H1 (cell line): ENCODE data around the gene CDKN2B-AS1. TPM values are rescaled to one million over a fixed set of nuclear protein-coding genes. Genes with fewer than 3 reads are reported as not detected.

Source experiments
- CTCF ChIA-PET: fragments of 300-600 bp; sonication (Branson Sonifier 250); formaldehyde crosslinking; loops from one replicate; lab custom pipeline; 2021; ENCODE audit not compliant: partially characterized antibody; lab: Charles Lee
- POLR2A ChIA-PET: fragments of 300-600 bp; sonication (Branson Sonifier 250); formaldehyde crosslinking; loops from one replicate; lab custom pipeline; 2021; ENCODE audit warnings: inconsistent platforms; ENCODE audit not compliant: partially characterized antibody; lab: Charles Lee
- DNase-seq, 2 experiments: peaks; one replicate each; pipeline versions ENCODE4 v3.0.0 to v3.0.0-alpha.2; 2010 to 2022; ENCODE audit warnings: low spot score in 2 of 2, low read depth in 1 of 2, mixed read lengths in 1 of 2
- FAIRE-seq: peaks from 2 replicates; lab custom pipeline; 2011; peaks lifted over from hg19 to GRCh38; lab: Jason Lieb, UNC
- H2AFZ ChIP-seq: 2 replicates; pipeline ENCODE4 v1.8.1; 2012; ENCODE audit warnings: low read length, inconsistent platforms
- H2AK5ac ChIP-seq: 2 replicates; pipeline ENCODE4 v1.6.1; 2013; ENCODE audit warnings: low read depth, low read length
- H2BK120ac ChIP-seq: replicated peaks from 2 replicates; pipeline ENCODE3; 2013; ENCODE audit warnings: low read depth, low read length, inconsistent platforms
- H2BK12ac ChIP-seq: 2 replicates; pipeline ENCODE4 v1.6.1; 2013; ENCODE audit warnings: low read depth, low read length
- H2BK15ac ChIP-seq: 2 replicates; pipeline ENCODE4 v1.6.1; 2013; ENCODE audit warnings: low read length
- H2BK20ac ChIP-seq: 2 replicates; pipeline ENCODE4 v1.6.1; 2013; ENCODE audit warnings: low read length
- H2BK5ac ChIP-seq: 2 replicates; pipeline ENCODE4 v1.6.1; 2013; ENCODE audit warnings: low read depth, low read length
- H3K14ac ChIP-seq: 2 replicates; pipeline ENCODE4 v1.6.1; 2013; ENCODE audit warnings: inconsistent platforms; ENCODE audit not compliant: insufficient read length
- H3K18ac ChIP-seq: 2 replicates; pipeline ENCODE4 v1.6.1; 2013; ENCODE audit warnings: low read length; ENCODE audit errors: extremely low read depth
- H3K23ac ChIP-seq: 2 replicates; pipeline ENCODE4 v1.6.1; 2013; ENCODE audit warnings: inconsistent platforms; ENCODE audit not compliant: insufficient read length
- H3K23me2 ChIP-seq: 2 replicates; pipeline ENCODE4 v1.6.1; 2013; ENCODE audit warnings: low read depth, low read length
- H3K27ac ChIP-seq: 2 replicates; pipeline ENCODE4 v1.6.1; 2011; ENCODE audit warnings: low read depth, low read length, inconsistent platforms
- H3K27me3 ChIP-seq, 4 experiments: replicated peaks in 1 of 4; 1 replicate in 1 of 4; 2 replicates in 3 of 4; pipeline versions ENCODE4 v1.6.1 to v1.8.1; 2011 to 2013; ENCODE audit warnings: low read length in 3 of 4, mild to moderate bottlenecking in 3 of 4, inconsistent platforms in 2 of 4, mixed read lengths in 2 of 4, moderate library complexity in 1 of 4; ENCODE audit not compliant: control insufficient read depth in 3 of 4, insufficient read depth in 3 of 4; ENCODE audit errors: extremely low read depth in 1 of 4
- H3K36me3 ChIP-seq, 4 experiments: 2 replicates each; pipeline versions ENCODE4 v1.6.1 to v1.8.1; 2011 to 2013; ENCODE audit warnings: mild to moderate bottlenecking in 4 of 4, low read length in 3 of 4, moderate library complexity in 2 of 4, control low read depth in 1 of 4, inconsistent platforms in 1 of 4; ENCODE audit not compliant: insufficient read depth in 4 of 4, control insufficient read depth in 2 of 4
- H3K4ac ChIP-seq: replicated peaks from 2 replicates; pipeline ENCODE3; 2013; ENCODE audit warnings: low read length, low read depth, mixed read lengths, inconsistent platforms; ENCODE audit not compliant: insufficient read length
- H3K4me1 ChIP-seq, 4 experiments: replicated peaks in 1 of 4; 1 replicate in 1 of 4; 2 replicates in 3 of 4; pipeline versions ENCODE4 v1.6.1 to v1.8.1; 2011 to 2013; ENCODE audit warnings: low read length in 3 of 4, inconsistent platforms in 2 of 4, mixed read lengths in 1 of 4; ENCODE audit not compliant: insufficient read depth in 4 of 4, control insufficient read depth in 3 of 4
- H3K4me2 ChIP-seq, 2 experiments: 2 replicates each; pipeline versions ENCODE4 v1.6.1 to v1.8.1; 2011 to 2013; ENCODE audit warnings: low read depth in 2 of 2, low read length in 2 of 2, control low read depth in 1 of 2, inconsistent platforms in 1 of 2, mild to moderate bottlenecking in 1 of 2; ENCODE audit not compliant: insufficient read depth in 1 of 2
- H3K4me3 ChIP-seq, 4 experiments: fragments of 200-600, 300-600 bp in 1 of 4; sonication (generic), shearing (Covaris generic), sonication (Bioruptor Twin) in 1 of 4; 2 replicates each; pipeline versions ENCODE4 v1.5.1 to v1.8.1; 2011 to 2016; ENCODE audit warnings: low read length in 4 of 4, low read depth in 3 of 4, control low read depth in 2 of 4, inconsistent platforms in 2 of 4, mild to moderate bottlenecking in 2 of 4, mixed read lengths in 1 of 4, moderate library complexity in 1 of 4; ENCODE audit not compliant: insufficient read depth in 2 of 4; ENCODE audit errors: extremely low read depth in 1 of 4
- H3K56ac ChIP-seq: replicated peaks from 2 replicates; pipeline ENCODE3; 2013; ENCODE audit warnings: low read depth, mild to moderate bottlenecking, mixed read lengths, low read length, inconsistent platforms; ENCODE audit not compliant: insufficient read length
- H3K79me1 ChIP-seq: 2 replicates; pipeline ENCODE4 v1.6.1; 2013; ENCODE audit warnings: low read depth, low read length, control low read depth
- H3K79me2 ChIP-seq, 2 experiments: 2 replicates each; pipeline versions ENCODE4 v1.6.1 to v1.8.1; 2012 to 2013; ENCODE audit warnings: low read length in 2 of 2, mild to moderate bottlenecking in 2 of 2, inconsistent platforms in 1 of 2; ENCODE audit not compliant: insufficient read depth in 2 of 2, control insufficient read depth in 1 of 2
- H3K9ac ChIP-seq, 4 experiments: replicated peaks in 1 of 4; 1 replicate in 1 of 4; 2 replicates in 3 of 4; pipeline versions ENCODE4 v1.6.1 to v1.8.1; 2011 to 2013; ENCODE audit warnings: low read depth in 3 of 4, low read length in 3 of 4, control low read depth in 2 of 4, mild to moderate bottlenecking in 2 of 4, moderate library complexity in 2 of 4, inconsistent platforms in 1 of 4; ENCODE audit errors: extremely low read depth in 1 of 4
- H3K9me3 ChIP-seq, 2 experiments: 2 replicates each; pipeline versions ENCODE4 v1.6.1 to v1.8.1; 2012 to 2013; ENCODE audit warnings: mild to moderate bottlenecking in 2 of 2, moderate library complexity in 2 of 2, control low read depth in 1 of 2, inconsistent platforms in 1 of 2, low read depth in 1 of 2, low read length in 1 of 2, mixed read lengths in 1 of 2; ENCODE audit not compliant: insufficient read depth in 2 of 2
- H4K20me1 ChIP-seq, 2 experiments: replicated peaks in 1 of 2; 2 replicates each; pipeline versions ENCODE3 to v1.8.1; 2011 to 2013; ENCODE audit warnings: inconsistent platforms in 2 of 2, low read length in 2 of 2, mild to moderate bottlenecking in 1 of 2; ENCODE audit not compliant: insufficient read depth in 2 of 2, control insufficient read depth in 1 of 2
- H4K5ac ChIP-seq: 2 replicates; pipeline ENCODE4 v1.6.1; 2013; ENCODE audit warnings: low read length, low read depth, mixed read lengths, inconsistent platforms; ENCODE audit not compliant: insufficient read length
- H4K8ac ChIP-seq: 2 replicates; pipeline ENCODE4 v1.8.0; 2013; ENCODE audit warnings: mild to moderate bottlenecking, moderate library complexity, low read length, inconsistent platforms; ENCODE audit not compliant: insufficient read depth; ENCODE audit errors: extremely low read depth
- H4K91ac ChIP-seq: replicated peaks from 2 replicates; pipeline ENCODE3; 2013; ENCODE audit warnings: low read length, mixed read lengths, inconsistent platforms; ENCODE audit not compliant: insufficient read length
- ASH2L ChIP-seq: fragments of 200-600, 300-600 bp; sonication (generic); IDR thresholded peaks from one replicate; pipeline ENCODE4 v1.7.1; 2017; ENCODE audit warnings: low read length
- BACH1 ChIP-seq: IDR thresholded peaks from 2 replicates; pipeline ENCODE4 v1.6.1; 2012; ENCODE audit warnings: low read length, improper control_type of control experiment
- BCL11A ChIP-seq, 2 experiments: IDR thresholded peaks; one replicate each; pipeline ENCODE4 v1.6.1; 2011; ENCODE audit warnings: low read depth in 2 of 2, low read length in 2 of 2, mild to moderate bottlenecking in 2 of 2
- CEBPB ChIP-seq: IDR thresholded peaks from 2 replicates; pipeline ENCODE4 v1.6.1; 2012; ENCODE audit warnings: low read depth, low read length
- CHD2 ChIP-seq: IDR thresholded peaks from 2 replicates; pipeline ENCODE4 v1.6.1; 2012; ENCODE audit warnings: low read length, improper control_type of control experiment
- HDAC2 ChIP-seq, 2 experiments: fragments of 300-600 bp in 1 of 2; sonication (generic) in 1 of 2; IDR thresholded peaks; 2 replicates each; pipeline ENCODE4 v1.6.1; 2011 to 2012; ENCODE audit warnings: low read depth in 2 of 2, low read length in 2 of 2, mild to moderate bottlenecking in 2 of 2, moderate library complexity in 2 of 2, borderline replicate concordance in 1 of 2, inconsistent platforms in 1 of 2
- MAFK ChIP-seq: IDR thresholded peaks from 2 replicates; pipeline ENCODE4 v1.6.1; 2012; ENCODE audit warnings: low read depth, mild to moderate bottlenecking, improper control_type of control experiment, low read length
- NANOG ChIP-seq: IDR thresholded peaks from 2 replicates; pipeline ENCODE4 v1.6.1; 2011; ENCODE audit warnings: low read length, low read depth, mild to moderate bottlenecking, inconsistent platforms; ENCODE audit not compliant: insufficient read depth, poor library complexity, severe bottlenecking
- NRF1 ChIP-seq: IDR thresholded peaks from 2 replicates; pipeline ENCODE4 v1.6.1; 2011; ENCODE audit warnings: mild to moderate bottlenecking, low read depth, low read length, improper control_type of control experiment
- POU5F1 ChIP-seq: IDR thresholded peaks from 2 replicates; pipeline ENCODE4 v1.6.1; 2011; ENCODE audit warnings: low read depth, mild to moderate bottlenecking, low read length, moderate library complexity
- SP4 ChIP-seq: IDR thresholded peaks from 2 replicates; pipeline ENCODE4 v1.6.1; 2012; ENCODE audit warnings: low read length, inconsistent platforms
- SUZ12 ChIP-seq: fragments of 200-600 bp; sonication (generic); IDR thresholded peaks from 2 replicates; pipeline ENCODE4 v1.6.1; 2012; ENCODE audit warnings: mild to moderate bottlenecking, inconsistent platforms, low read length, moderate library complexity, mixed read lengths
- WGBS, 2 experiments: shearing (Covaris generic) in 1 of 2; methylation state at CpG; one replicate each; pipeline versions ENCODE4 v1.1.6 to v1.1.7; 2013 to 2015; ENCODE audit warnings: low lambda C conversion rate in 2 of 2, mixed read lengths in 2 of 2, inconsistent platforms in 1 of 2, low coverage in 1 of 2, missing lambda C conversion rate in 1 of 2; ENCODE audit not compliant: insufficient replicate concordance in 2 of 2, insufficient coverage in 1 of 2, insufficient read length in 1 of 2; ENCODE audit errors: extremely low coverage in 1 of 2, missing lambda C conversion rate in 1 of 2; 5-methylcytosine and 5-hydroxymethylcytosine counted together
- polyA plus RNA-seq, 7 experiments: library from polyadenylated mRNA; depleted of rRNA in 3 of 7; stranded (reverse) in 5 of 7; unstranded in 2 of 7; fragments of >200 nt in 5 of 7; fragments of 200-250 nt in 2 of 7; gene quantifications; 1 replicate in 5 of 7; 2 replicates in 1 of 7; 4 replicates in 1 of 7; pipeline versions ENCODE4 v1.2.1 to v1.2.3, GENCODE V29; 2011 to 2013; ENCODE audit warnings: missing spikeins in 2 of 7, mixed read lengths in 2 of 7
- total RNA-seq: library from RNA; stranded (reverse); fragmentation: NEBNext Ultra II Directional; extraction: Animal tissue kit (Norgen Biotek cat#: 25700); gene quantifications from 2 replicates; pipeline ENCODE4 v1.2.1, GENCODE V29; 2021
- TF ChIP-seq, protein P1 (sequence below): IDR thresholded peaks from 2 replicates; pipeline ENCODE4 v1.6.1; 2011; ENCODE audit warnings: low read length, improper control_type of control experiment

Gene CDKN2B-AS1
- total and polyA plus RNA-seq, 2 of the 8 experiments (the other 6 are each of a cell fraction or from before 2014, with no cell fraction given): not detected

DNA sequence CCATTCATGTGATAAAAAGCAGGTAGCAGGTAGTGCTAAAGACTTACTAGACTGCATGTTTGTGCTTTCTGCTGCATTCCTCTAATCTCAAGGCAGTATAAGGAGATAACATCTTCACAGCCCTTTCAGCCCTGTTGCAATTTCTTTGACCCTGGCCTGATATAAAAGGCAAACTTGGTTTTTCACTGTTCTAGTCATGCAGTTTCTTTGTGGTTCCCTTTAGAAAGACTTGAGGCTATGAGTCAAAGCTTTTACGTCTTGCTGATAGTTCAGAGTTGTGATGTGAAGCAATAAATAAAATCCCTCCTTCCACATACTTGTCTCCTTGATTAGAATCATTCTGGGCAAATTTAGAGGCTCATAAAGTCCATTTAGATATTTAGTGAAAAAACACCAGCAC lies 103.1 kb downstream of the CDKN2B-AS1 start:
- H3K23ac ChIP-seq: no peak overlapping the region
- POLR2A ChIA-PET: interaction anchor here (0.6 kb wide), 1 partner anchor 298 kb away, joined by 3 read pairs; no protein-coding TSS in a partner anchor
- no peaks in the 10 kb centered on the region for H3K9me3 ChIP-seq
- H2BK5ac ChIP-seq: no peak overlapping the region
- H2AFZ ChIP-seq: peak overlapping the region; percentile 2; the same call in 1 of the 2 replicates
- H4K91ac ChIP-seq: no peak overlapping the region
- no peak overlapping the region for H2AK5ac ChIP-seq
- no peak overlapping the region for H2BK120ac ChIP-seq
- H3K9ac ChIP-seq: no peak overlapping the region
- no peaks in the 10 kb centered on the region for H3K23me2 ChIP-seq
- 94% methylated on average over 1 of the region's 1 CpG; no CpG with 5 or more reads in 1 of the 2 experiments for WGBS, 2 experiments
- H2BK12ac ChIP-seq: no peak overlapping the region
- H4K5ac ChIP-seq: no peak overlapping the region
- H3K14ac ChIP-seq: no peak overlapping the region
- CTCF ChIA-PET: interaction anchor here (1.2 kb wide), 1 partner anchor 284 kb away, joined by 3 read pairs; no protein-coding TSS in a partner anchor
- no peak overlapping the region for H2BK20ac ChIP-seq
- H3K79me2 ChIP-seq: no peaks in the 10 kb centered on the region
- no peak overlapping the region for H3K27ac ChIP-seq
- H3K4me1 ChIP-seq: peaks cover 0 to 6% (median 0%) of the 10 kb centered on the region in 4 experiments; a peak in 4 of 7 replicates
- H3K36me3 ChIP-seq: no peaks in the 10 kb centered on the region
- no peak overlapping the region for H3K18ac ChIP-seq
- FAIRE-seq (no peak), DNase-seq (no peak)
- H4K20me1 ChIP-seq: no peaks in the 10 kb centered on the region
- H3K4me3 ChIP-seq: no peak overlapping the region
- H3K4me2 ChIP-seq: no peak overlapping the region
- H3K4ac ChIP-seq: no peak overlapping the region
- H3K56ac ChIP-seq: no peak overlapping the region
- H3K79me1 ChIP-seq: no peaks in the 10 kb centered on the region
- 0 out of 2 replicates have a peak overlapping the region, but pooled peaks have one; percentile 23 for H2BK15ac ChIP-seq
- no peak overlapping the region for H4K8ac ChIP-seq
- H3K27me3 ChIP-seq: no peaks in the 10 kb centered on the region
- TF ChIP-seq NANOG (no peak), SUZ12 (no peak), ASH2L (no peak), MAFK (no peak), CEBPB (no peak), POU5F1 (no peak), NRF1 (no peak), CHD2 (no peak), SP4 (no peak), HDAC2 (IDR thresholded peaks at IDR 0.05; ENCODE audit: borderline replicate concordance in 1 of 2, low read depth in 2 of 2, low read length in 2 of 2) (no peak), BCL11A (IDR thresholded peaks at IDR 0.05; ENCODE audit: low read depth in 2 of 2, low read length in 2 of 2) (no peak), BACH1 (no peak)
- TF ChIP-seq, protein P1, sequence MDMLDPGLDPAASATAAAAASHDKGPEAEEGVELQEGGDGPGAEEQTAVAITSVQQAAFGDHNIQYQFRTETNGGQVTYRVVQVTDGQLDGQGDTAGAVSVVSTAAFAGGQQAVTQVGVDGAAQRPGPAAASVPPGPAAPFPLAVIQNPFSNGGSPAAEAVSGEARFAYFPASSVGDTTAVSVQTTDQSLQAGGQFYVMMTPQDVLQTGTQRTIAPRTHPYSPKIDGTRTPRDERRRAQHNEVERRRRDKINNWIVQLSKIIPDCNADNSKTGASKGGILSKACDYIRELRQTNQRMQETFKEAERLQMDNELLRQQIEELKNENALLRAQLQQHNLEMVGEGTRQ: no peak
